CD4-positive, alpha-beta T cell treated with Interleukin-12 subunit alpha and Interleukin-12 subunit beta, for 1 hour (primary cell): Measurements from ENCODE around the gene HSD3B7.
"Not testable (repeated sequence)": the region's sequence is repeated elsewhere in the genome, so short reads cannot be mapped to it uniquely, and the experiment has no call there.

ENCODE experiments used
- DNase-seq: peaks from one replicate; pipeline ENCODE4 v3.0.0-alpha.2; 2020

HSD3B7 gene

GRCh38 chr16:31002250-31002700 lies 17.3 kb downstream of the HSD3B7 start:
- no peak for DNase-seq

DNA sequence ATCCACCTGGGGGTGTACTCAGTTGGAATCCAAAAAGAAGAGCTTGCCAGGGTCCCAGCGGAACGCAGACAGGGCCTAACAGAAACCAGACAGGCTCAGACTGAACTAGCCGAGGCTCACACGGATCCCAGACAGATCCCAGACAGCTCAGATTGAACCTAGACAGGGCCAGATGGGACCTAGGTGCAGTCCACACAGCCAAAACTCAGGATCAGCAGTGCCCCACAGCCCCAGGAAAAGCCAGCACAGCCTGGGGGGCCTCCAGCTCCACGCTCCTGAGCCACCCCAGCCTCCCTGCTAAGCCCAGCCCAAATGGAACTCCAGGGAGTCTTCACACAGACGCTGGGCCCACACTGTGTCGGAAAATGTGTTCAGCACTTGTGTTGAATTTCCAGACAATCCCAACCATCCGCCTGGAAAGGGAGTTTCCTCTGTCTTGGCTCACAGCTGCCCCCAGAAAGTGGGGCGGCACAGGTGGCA lies 17.9 kb downstream of the HSD3B7 start:
- no peak for DNase-seq

- no peak for DNase-seq
Measured at GRCh38 chr16:31003744-31004143, 18.7 kb downstream of the HSD3B7 start.

GRCh38 chr16:31004658-31005057 lies 19.7 kb downstream of the HSD3B7 start:
- no peak for DNase-seq

- no peak for DNase-seq
Measured at GRCh38 chr16:31005350-31006085, 20.5 kb downstream of the HSD3B7 start.

DNA sequence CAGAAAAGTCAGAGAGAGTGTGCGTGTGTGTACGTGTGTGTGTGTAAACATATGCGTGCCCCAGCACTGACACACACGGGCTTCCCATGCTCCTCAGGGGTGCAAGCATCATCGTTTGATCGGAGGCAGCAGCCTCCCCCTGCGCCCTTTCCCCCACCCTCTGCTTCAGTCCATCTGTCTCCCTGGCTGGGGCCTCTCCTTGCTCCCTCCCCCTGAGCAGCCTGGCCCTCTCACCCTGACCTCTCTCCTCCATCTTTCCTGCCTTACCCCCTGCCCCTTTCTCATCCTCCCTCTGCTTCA lies 21.0 kb downstream of the HSD3B7 start:
- no peak for DNase-seq

DNA sequence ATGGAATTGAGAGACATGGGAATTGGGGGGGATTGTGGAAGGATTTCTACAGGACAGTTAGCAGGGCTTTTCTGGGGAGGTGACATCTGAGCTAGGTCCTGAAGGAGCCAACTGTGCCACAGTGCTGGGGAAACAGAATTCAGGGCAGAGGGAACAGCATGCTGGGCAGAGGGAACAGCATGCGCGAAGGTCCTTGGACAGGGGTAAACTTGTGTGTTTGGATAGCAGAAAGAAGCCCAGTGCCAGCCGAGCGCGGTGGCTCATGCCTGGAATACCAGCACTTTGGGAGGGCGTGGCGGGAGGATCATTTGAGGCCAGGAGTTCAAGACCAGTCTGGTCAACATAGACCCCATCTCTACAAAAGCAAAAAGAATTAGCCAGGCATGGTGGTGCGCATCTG lies 21.6 kb downstream of the HSD3B7 start:
- no peak for DNase-seq

DNA sequence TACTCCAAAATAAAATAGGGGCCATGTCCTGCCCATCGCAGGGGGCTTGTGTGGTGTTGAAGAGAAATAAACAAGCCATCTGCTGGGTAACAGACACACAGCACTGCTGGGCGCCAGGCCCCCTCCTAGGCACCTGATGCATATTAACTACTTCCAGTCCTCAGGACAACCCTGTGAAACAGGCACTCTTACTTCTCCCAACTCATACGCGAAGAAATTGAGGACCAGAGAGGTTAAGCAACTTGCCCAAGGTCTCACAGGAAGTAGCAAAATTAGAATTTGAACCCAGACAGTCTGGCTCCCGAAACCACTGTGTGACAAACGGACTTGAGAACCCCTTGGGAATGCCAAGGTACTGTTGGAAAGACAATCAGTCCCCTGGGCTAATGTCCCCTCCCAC lies 22.7 kb downstream of the HSD3B7 start:
- DNase-seq, result no peak

DNA sequence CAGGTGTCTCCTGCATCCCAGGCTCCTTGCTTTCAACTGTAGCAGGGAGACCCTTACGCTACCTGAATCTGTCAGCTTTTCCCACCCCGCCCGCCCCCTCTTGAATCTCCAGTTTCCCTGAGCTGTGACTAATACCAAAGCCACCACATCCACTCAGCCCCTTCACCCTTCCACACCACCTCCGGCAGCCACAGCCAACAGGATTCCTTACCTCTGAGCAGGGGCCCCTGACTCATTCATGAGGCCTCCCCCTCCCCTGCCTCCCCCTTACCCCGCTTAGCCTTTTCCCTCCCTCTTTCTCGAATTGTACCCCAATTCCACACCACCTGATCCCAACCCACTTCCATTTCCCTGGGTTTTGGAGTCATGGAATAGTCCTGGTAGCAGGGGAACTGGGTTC lies 23.1 kb downstream of the HSD3B7 start:
- no peak for DNase-seq

GRCh38 chr16:31008551-31008950 lies 23.5 kb downstream of the HSD3B7 start:
- DNase-seq, result no peak

- no peak for DNase-seq
Measured at GRCh38 chr16:31009120-31009519, 24.1 kb downstream of the HSD3B7 start.

DNA sequence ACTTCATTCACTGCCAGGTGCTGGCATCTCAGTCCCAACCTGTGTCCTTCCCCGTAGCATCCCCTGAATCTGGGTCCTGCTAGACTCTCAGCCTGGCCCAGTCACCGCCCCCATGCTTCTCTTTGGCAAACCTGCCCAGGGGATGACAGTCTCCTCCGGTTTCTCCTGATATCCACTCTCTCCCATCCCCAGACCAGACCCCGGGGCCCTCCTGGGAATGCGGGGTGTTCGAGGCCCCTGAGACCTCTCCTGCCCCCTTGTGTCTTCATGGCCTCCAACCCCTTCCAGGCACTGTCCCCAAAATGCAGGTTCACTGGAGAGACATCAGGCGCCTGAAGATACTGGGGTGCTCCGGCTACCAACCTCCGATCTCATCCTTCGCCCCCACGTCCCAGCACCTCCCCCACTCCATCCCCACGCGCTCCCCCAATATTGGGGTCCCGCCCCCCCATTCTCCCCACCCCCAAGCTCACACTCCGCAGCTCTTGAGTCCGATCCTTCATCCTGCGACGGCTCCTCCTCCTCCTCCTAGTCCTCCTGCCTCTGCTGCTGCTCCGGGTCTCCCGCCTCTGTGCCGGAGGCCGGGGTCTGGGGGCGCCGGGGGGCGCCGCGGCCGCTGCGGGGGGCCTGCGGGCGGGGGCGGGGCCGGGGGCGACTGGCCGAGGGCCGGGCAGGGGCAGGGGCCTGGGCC lies 25.0 kb downstream of the HSD3B7 start:
- DNase-seq, result no peak

DNA sequence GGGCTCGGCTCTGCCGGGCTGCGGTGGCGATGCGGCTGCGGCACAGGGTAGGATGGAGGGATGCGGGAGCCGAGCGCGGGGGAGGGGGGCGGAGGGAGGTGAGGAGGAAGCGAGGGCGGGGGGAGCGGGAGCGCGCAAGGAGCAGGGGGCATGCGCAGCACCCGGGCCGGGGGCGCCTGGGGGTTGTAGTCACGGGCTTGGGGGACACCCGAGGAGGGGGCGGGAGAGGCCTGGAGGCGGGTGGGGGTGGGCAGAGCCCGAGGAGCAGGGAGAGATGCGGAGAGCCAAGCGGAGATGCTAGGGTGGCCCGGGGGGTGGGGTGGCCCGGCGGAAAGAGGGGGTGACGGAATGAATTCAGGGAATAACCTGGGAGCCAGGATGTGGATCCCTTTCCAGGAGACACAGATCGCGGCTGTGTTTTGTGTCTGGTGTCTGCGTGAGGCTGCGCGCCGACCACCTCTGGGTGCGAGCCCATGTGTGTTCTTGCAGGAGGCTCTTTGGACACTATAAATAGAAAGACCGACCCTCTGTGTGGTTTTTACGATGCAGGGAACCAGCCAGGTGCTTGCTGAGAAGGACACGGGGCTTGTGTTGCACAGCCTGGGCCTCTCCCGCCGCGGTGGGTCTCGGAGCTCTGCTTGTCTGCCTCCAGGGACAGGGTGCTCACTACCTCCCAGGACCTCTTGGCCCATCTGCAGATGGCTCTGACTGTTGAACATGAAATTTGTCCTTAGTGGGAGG lies 25.7 kb downstream of the HSD3B7 start, which contains the start of gene STX1B:
Gene STX1B, minus strand, starts transcription at position 54 of the 741 bp plus-strand sequence. CDS start 242 bp downstream, outside the sequence.
- DNase-seq, result peak; percentile 51

GRCh38 chr16:31011815-31012214 lies 26.8 kb downstream of the HSD3B7 start:
- DNase-seq, result not testable (repeated sequence)

- DNase-seq, result not testable (repeated sequence)
Measured at GRCh38 chr16:31013292-31013691, 28.3 kb downstream of the HSD3B7 start.

DNA sequence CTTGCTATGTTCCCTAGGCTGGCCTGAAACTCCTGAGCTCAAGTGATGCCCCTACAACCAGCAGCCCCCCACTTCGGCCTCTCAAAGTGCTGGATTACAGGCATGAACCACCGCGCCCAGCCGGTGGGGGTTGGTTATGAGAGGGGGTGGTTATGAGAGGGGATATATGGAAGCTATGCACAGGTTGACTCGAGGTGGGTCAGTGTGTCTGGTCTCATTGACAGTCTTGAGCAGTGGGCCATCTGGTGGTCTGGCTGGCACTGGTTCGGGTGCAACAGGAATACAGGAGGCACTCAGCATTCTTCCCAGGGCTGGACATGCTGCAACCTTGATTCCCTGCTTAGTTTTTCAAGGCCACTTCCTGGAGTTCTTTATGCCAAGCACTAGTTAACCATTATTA lies 31.0 kb downstream of the HSD3B7 start:
- DNase-seq, result no peak

DNA sequence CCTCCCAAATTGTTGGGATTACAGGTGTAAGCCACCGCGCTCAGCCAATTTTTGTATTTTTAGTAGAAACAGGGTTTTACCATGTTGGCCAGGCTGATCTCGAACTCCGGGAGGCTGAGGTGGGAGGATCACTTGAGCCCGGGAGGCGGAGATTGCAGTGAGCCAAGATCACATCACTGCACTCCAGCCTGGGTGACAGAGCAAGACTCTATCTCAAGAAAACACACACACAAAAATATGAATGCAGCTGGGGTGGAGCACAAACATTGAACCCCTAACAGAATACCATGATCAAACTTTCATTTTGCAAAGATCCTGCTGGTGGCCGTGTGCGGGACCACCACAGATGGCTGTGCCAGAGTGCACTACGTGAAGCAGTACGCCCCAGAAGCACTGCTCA lies 32.7 kb downstream of the HSD3B7 start:
- DNase-seq, result not testable (repeated sequence)

DNA sequence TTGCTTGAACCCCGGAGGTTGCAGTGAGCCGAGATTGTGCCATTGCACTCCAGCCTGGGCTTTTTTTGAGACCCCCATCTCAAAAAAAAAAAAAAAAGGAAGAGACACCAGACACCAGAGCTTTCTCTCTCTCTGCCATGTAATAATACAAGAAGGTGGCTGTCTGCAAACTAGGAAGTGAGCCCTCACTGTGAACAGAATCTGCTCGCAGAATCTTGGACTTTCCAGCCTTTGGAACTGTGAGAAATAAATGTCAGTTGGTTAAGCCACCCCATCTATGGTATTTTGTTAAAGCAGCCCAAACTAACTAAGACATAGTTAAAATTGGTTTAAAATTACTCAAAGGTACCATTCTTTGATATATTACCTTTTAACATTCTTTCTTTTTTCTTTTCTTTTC lies 35.5 kb downstream of the HSD3B7 start:
- no peak for DNase-seq

- no peak for DNase-seq
Measured at GRCh38 chr16:31022544-31023251, 37.7 kb downstream of the HSD3B7 start.

DNA sequence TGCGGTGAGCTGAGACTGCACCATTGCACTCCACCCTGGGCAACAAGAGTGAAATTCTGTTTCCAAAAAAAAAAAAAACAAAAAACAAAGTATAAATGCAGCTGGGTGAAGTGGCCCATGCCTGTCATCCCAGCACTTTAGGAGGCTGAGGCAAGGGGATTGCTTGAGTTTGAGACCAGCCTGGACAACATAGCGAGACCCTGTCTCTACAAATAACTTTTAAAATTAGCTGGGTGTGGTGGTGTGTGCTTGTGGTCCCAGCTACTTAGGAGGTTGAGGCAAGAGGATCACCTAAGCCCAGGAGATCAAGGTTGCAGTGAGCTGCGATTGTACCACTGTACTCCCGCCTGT lies 38.2 kb downstream of the HSD3B7 start:
- no peak for DNase-seq

GRCh38 chr16:31023627-31024226 lies 38.7 kb downstream of the HSD3B7 start:
- DNase-seq, result no peak

DNA sequence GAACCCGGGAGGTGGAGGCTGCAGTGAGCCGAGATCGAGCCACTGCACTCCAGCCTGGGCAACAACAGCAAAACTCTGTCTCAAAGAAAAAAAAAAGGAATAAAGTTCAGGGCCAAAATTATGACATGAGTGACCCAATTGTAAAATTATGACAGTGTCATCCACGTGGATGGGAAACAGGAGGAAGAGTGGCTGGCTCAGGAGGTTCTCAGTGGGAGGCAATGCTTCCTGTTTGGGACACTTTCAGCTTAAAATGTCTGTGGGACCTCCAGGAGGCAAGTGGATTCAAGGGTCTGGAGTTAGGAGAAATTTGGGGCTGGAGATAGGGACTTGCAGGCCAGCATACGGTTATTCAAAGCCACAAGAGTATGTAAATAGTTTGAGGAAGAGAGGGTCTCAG lies 40.3 kb downstream of the HSD3B7 start:
- DNase-seq, result no peak

DNA sequence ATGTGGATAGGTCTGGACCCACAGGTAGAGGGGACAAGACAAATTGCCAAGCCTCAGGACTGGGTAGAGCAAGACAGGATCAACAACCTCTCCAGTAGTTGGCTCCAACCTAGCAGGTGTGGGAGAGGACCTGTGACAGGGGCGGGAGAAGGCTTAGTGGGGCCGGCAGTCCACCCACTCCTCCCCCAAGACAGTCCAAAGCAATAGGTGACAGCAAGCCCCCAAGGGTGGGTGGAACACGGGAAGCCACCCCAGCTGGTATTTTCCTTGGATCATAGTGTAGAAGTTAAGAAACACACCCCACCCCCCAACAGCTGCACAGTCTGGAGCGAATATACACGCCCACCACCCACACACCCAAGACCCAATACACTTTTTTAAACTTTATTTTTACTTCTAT lies 44.3 kb downstream of the HSD3B7 start:
- no peak for DNase-seq
